HL-60 (cell line): Measurements from ENCODE around the gene TPCN2.

ENCODE experiments used
- DNase-seq, 2 experiments: peaks; one replicate each; pipeline ENCODE4 v3.0.0-alpha.2; 2010 to 2020; ENCODE audit warnings: low read depth in 1 of 2, low spot score in 1 of 2
- H3K27ac ChIP-seq: fragments of 250-450 bp; sonication (Bioruptor Pico); replicated peaks from 2 replicates; pipeline ENCODE4 v1.5.1; 2020; ENCODE audit warnings: mild to moderate bottlenecking, moderate library complexity
- H3K27me3 ChIP-seq: fragments of 250-450 bp; sonication (Bioruptor Pico); 2 replicates; pipeline ENCODE4 v1.5.1; 2021; ENCODE audit warnings: mild to moderate bottlenecking, moderate library complexity; ENCODE audit not compliant: insufficient read depth, poor library complexity, severe bottlenecking
- H3K4me3 ChIP-seq: replicated peaks from 2 replicates; pipeline ENCODE4 v1.5.1; 2011; ENCODE audit warnings: mild to moderate bottlenecking, control low read depth, low read length; ENCODE audit not compliant: insufficient read depth
- CTCF ChIP-seq: IDR thresholded peaks from one replicate; pipeline ENCODE4 v1.5.1; 2011; ENCODE audit warnings: low read length, control low read depth, inconsistent platforms; ENCODE audit not compliant: insufficient read depth
- GABPA ChIP-seq: IDR thresholded peaks from 2 replicates; pipeline ENCODE4 v1.6.1; 2012; ENCODE audit warnings: low read depth
- POLR2AphosphoS5 ChIP-seq: IDR thresholded peaks from 2 replicates; pipeline ENCODE4 v1.6.1; 2012; ENCODE audit warnings: low read depth
- REST ChIP-seq: IDR thresholded peaks from 2 replicates; pipeline ENCODE4 v1.6.1; 2012; ENCODE audit warnings: low read depth; ENCODE audit not compliant: insufficient replicate concordance
- SPI1 ChIP-seq: IDR thresholded peaks from 2 replicates; pipeline ENCODE4 v1.6.1; 2012; ENCODE audit warnings: low read depth, mild to moderate bottlenecking, borderline replicate concordance

The TPCN2 gene

DNA sequence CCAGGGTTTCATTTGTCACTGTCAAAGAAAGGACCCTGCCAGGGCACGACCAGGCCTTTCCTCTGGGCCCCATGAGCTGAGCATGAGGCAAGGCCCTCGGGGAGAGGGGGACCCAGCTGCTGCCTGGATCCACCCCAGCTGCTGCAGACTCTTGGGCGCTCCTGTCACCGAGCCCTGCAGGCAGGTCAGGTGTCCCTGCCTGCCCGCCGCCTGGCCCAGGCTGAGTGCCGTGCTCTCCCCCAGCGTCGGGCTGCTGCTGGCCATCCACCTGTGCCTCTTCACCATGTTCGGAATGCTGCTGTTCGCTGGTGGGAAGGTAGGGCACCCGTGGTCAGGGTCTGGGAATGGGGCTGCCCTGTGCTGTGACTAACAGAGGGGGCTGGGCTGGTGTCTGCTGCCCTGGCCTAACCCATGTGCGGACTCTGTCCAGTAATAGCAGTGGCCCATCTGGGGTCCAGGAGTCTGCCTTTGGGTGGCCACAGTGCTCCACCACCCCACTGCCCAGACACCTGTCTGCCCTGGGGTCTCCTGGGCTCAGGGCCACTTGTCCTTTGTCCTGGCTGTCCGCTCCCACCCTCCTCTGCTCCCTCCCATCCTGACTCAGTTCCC, 15.0 kb downstream of the TPCN2 start:
- no peak for DNase-seq
- no peaks in the 10 kb centered on the region for H3K27me3 ChIP-seq
- no peak overlapping the region for H3K27ac ChIP-seq
- TF ChIP-seq REST (no peak), CTCF (no peak), GABPA (no peak), POLR2AphosphoS5 (no peak), SPI1 (no peak)
- no peak overlapping the region for H3K4me3 ChIP-seq

DNA sequence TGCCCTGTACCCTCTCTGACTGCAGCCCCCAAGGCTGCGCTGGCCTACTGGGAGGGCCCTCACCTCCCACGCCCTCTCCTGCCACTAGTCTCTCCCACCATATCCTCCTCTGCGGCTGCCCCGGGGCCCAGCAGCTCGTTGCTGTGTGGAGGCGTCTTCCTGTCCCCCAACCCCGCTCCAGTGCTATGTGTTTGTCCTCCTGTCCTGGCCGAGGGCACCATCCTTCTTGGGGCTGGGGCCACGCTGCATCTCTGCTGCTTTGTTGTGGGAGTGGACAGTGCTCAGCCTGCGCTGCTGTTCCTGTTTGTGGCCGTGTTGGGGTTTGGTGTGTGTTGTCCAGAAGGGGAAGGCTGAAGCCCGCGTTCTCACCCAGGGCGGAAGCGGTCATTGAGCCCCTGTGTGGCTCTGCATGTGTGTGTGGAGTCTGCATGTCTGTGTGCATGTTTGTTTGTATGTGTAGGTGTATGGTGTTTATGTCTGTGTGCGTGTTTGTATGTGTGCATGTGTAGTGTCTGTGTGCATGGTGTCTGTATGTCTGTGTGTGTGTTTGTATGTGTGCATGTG, 15.7 kb downstream of the TPCN2 start:
- no peak for DNase-seq
- Histone ChIP-seq H3K27me3 (no peaks in the 10 kb centered on the region), H3K4me3 (no peak overlapping the region), H3K27ac (no peak overlapping the region)
- TF ChIP-seq GABPA (no peak), POLR2AphosphoS5 (no peak), CTCF (no peak), REST (no peak), SPI1 (no peak)

GRCh38 chr11:69065147-69065710, 16.5 kb downstream of the TPCN2 start:
- Histone ChIP-seq H3K4me3 (no peak overlapping the region), H3K27me3 (no peaks in the 10 kb centered on the region), H3K27ac (no peak overlapping the region)
- DNase-seq: no peak
- TF ChIP-seq REST (no peak), GABPA (no peak), CTCF (no peak), POLR2AphosphoS5 (no peak), SPI1 (no peak)
